Occipital lobe (tissue), 2 donors: ENCODE results near the gene SMPD3. TPM values are rescaled to one million over a fixed set of nuclear protein-coding genes. Genes with fewer than 3 reads are reported as not detected.
A peak's percentile ranks its signal among the peaks of the same experiment; 100 is the strongest.

Experiments used
- DNase-seq: peaks from one replicate; lab custom pipeline; 2025; lab: John Stamatoyannopoulos, UW
- total RNA-seq: library from RNA; depleted of rRNA; stranded (reverse); fragments of >200 nt; gene quantifications from one replicate; pipeline ENCODE4 v1.2.3, GENCODE V29; 2014

SMPD3 gene
- total RNA-seq, 1 donor from 2014 or later = 67.2 TPM

DNA sequence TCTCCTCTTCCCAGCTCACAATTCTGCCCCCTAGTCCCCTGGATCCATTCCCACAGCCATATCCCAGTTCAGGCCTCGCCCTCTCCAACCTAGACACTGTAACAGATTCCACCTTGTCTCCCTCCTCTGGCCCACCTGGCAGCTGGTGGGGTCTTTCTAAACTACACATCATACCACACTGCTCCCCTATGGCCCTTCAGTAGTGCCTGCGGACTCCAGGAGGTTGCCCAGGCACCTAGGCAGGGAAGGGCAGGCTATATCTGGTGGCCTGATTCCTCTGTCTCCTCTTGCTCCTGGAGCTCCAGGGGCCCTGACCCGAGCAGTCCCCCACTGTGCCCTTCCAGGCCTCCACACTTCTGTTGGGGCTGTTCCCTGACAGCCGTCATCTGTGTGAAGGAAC lies 64.5 kb downstream of the SMPD3 start:
- no peak for DNase-seq

DNA sequence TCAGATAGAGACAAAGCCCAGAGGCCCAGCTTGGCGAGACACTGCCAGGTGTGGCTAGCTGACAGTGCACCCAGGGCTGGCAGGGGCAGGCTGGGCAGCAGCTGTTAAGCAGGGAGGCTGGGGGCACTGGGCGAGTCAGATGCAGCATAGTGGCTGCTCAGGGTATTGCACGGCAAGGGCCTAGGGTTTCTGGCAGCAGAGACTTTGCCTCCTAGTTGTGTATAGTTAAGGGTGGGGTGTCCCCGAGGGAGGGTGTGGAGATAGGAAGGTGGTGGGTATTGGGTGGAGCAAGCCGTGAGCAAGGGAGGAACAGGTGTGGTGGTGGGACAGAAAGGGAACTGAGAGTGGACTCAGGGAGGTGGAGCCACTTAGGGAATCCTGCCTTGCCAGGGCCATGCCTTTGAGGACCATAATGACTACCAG lies 66.0 kb downstream of the SMPD3 start:
- no peak for DNase-seq

DNA sequence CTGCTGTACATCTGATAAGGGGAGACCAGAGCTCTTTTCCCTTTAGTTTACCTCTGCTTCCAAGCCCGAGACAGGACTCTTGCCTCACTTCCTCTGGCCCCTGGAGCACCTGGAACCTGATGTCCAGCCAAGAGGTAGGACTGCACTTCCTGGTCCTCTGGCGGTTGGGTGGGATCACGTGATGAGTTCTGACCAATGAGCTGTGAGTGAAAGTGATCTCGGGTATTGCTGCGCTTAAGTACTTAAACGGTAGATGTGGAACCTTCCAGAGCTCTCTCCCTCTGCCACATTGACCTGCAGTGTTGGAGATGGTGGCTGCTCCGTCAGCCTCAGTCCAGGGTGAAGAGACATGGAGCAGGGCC lies 67.0 kb downstream of the SMPD3 start:
- no peak for DNase-seq

DNA sequence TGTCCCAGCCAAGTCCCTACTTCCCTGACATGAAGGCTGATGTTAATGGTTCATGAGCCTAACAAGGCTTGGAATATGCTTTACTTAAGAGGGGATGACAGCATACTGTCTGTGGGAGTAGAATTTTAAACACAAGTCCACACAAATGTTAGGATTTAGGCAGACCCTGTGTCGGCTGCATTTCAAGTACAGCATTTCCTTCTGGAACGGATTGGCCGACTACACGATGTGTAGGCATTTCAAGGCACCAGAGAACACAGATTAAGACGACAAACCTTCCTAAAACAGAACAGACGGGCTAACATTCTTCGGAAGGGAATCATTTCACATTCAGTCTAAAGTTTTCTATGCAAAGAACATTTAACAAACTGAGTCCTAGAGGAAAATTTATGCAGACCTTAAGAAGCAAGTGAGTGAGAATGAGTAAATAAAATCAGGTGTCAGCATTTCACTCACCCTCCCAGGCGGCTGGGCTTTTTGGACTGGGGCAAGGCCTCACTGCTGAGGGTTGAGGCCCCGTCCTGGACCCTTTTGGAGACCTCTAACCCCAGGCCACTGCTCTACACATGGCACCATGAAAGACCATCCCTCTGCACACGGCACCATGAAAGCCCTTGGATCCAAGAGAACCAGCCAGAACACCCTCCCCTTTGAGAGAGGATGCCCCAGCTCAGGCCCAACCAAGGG lies 67.5 kb downstream of the SMPD3 start:
- no peak for DNase-seq

DNA sequence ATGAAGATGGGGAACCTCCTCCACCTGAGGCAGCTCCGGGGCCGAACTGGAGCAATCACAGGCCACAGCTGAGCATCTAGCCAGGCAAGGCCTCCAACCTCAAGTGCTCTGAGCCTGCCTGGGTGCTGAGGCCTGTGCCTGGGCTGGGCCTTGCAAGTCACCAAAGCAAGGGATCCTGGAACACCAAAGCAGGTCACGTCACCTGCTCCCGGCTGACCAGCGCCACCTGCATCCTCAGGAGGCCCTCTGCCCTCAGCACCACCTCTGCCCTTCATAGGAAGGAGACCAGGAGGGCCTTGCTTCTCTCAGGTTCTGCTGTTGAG lies 68.0 kb downstream of the SMPD3 start:
- no peak for DNase-seq

DNA sequence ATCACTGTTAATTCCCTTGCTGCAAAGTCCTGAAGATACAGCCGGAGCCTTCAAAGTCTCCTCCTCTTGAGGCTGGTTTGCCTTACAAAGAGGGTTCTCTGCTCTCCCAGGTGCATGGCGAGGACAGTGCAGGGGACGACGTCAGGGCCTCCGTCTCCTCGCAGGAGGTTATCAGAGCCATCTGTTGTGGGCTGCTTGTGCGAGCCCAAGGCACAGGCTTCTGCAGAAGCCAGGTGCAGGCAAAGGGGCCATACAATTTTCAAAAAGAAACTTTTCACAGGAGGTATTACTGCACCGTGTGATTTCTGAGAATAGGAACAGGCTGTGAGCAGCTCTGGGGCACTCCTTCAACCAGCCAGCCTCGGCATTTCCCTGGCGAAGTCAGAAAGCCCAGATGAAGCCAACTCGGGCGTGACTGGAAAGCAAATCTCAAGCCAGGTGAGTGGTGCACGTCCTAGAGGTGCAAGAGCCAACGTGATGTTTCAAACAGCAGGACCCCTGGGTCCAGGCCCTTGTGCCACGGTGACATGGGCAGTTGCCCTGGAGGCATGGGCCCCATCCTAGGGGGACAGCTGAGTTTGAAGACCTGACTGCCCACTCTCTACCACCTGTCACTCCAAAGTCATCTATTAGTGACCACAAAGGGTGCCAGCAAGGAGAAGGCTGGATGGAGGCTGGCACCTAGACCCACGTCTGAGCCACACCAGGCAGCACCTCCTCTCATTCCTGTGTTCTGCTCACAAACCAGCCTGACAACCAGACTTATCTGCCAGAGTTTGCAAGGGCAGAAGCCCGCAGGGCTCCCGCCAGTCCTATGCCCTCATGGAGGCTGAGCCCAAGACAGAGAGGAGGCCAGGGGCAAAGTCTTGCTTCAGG lies 68.6 kb downstream of the SMPD3 start:
- DNase-seq = no peak

DNA sequence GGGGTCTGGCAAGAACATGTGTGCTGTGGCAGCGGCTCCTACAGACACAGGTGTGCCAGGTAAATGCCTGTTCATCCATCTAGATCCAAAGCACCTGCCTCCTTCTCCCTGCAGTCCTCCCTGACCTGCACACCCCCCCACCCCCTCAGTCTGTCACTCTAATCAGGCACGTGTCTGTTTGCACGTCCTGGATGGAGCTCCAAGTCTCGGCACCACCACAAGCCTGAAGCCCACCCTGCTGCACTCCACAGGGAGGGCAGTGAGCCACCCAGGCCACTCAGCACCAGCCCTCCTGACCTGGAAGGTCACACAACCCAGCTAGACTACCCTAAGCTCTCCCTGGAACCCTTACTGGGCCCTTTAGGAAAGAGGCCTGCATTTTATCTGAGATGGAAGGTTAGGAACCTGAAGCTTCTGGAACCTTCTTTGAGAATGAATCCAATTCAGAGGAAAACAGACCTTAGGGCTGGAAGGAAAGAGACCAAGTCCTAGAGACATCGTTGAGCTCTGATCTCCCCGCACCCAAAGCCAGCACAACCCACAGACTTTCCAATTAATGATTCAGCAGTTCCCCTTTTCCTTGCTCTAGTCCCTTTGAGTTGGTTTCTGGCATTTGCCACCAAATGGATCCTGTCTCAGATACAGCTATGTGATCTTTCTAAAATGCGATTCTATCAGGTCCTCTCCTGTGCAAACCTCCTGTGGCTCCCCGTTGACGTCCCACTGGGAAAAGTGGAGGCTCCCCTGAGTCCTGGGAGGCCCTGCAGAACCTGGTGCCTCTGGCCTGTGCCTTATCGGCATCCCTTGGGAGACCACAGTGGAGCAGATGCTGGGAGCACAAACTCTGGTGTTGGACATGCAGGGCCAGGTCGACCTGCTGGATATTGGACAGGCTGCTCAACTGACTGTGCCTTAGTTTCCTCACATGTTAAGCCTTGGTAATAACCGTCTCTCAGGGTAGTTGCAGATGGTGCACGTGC lies 69.6 kb downstream of the SMPD3 start:
- DNase-seq = no peak

DNA sequence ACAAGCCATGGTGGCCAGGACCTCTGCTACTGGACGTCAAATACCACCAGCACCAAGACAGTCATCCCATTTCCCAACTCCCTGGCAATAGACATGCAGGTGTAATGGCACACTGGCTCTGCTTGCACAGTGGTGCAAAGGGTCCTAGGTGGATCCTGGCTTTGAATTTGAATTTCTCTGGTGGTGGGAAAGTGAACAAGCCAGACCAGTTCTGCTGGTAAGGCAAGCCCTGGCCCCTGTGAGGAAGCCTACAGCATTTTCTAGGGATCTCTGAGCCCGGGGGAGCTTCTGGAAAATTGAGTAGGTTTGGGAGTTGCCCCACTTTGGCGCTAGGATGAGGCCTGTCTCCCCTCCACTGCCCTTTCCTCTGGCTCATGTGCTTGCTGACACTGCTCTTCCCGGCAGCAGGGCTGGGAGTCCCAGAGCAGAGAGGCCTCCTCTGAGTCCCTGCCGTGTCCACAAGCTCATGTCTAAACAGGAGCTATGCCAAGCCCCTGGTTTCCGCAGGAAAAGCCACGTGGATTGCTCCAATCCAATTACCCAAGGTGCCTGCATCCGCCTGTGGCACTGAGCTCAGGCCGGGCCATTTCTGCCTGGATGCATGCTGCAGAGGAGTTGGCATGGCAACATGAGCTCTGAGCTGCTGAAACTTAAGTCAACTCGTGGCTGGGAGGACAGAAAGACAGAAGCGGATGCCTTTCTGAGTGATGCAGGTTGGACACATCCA lies 70.5 kb downstream of the SMPD3 start:
- no peak for DNase-seq

DNA sequence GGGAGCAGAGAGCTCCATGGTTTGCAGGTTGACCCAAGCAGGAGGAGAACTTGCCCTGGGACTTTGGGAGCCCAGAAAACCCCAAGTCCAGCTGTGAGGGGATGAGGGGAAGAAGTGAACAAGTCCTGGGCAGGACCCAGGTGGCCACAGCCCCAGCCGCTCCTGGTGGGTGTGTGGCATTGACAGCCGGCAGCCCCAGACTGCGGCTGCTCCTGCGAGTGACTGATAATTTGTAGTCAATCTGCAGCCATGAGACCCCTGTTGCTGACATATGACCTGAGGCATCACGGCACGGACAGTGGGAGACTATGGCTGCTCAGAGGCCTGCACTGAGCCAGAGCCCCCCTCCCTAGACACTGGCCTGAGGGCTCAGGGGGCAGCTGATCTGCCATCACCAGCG lies 71.1 kb downstream of the SMPD3 start:
- DNase-seq = no peak

DNA sequence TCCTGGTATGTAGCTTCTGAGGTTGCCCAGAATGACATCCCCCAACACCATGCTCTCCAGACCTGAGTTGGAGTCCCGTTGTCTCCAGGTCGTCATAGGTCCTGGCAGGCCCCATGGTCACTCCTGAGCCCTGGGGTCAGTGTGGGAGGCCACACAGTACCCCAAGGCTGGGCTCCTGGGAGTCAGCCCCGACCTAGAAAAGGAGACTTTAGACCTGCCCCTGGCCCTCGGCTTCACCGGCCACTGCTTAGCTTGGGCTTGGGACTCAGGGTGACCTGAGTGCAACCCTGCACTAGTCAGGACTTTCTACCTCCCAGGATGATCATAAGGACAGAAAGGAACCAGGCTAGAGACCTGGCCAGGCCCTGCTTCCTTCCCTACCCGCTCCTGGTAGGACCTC lies 71.7 kb downstream of the SMPD3 start:
- DNase-seq = no peak

DNA sequence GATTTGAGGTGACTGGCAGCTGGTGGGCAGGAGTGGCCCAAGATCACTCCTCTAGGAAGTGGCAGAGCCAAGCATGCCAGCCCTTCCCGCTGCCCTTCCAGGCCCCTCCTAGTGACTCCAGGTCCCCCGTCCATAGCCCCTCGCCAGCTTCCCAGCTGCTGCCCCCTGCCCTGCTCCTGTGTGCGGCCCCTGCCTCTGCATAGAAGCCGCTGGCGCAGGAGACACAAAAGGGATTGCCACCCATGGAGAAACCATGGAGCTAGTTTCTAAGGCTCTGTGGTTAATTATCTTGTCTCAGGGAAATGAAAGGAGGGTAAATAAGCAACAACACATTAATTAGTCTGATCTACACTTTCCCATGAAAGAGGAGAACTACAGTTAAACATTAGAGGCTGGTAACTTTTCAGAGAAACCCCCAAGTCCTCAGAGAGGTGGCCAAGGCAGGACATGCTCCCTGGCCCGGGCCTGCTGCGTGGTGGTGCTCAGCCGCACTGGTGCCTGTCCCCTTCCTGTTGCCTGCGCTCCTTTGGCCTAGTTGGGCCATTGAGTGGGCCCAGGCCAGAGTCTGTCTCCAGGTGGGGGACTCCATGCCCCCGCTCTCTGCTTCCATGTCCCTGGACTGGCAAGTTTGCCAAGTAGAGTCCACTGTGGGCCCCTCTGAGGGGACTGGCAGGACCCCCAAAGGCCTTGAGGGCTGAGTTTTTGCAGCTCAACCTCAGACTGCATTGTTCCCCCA lies 72.3 kb downstream of the SMPD3 start:
- DNase-seq = no peak

DNA sequence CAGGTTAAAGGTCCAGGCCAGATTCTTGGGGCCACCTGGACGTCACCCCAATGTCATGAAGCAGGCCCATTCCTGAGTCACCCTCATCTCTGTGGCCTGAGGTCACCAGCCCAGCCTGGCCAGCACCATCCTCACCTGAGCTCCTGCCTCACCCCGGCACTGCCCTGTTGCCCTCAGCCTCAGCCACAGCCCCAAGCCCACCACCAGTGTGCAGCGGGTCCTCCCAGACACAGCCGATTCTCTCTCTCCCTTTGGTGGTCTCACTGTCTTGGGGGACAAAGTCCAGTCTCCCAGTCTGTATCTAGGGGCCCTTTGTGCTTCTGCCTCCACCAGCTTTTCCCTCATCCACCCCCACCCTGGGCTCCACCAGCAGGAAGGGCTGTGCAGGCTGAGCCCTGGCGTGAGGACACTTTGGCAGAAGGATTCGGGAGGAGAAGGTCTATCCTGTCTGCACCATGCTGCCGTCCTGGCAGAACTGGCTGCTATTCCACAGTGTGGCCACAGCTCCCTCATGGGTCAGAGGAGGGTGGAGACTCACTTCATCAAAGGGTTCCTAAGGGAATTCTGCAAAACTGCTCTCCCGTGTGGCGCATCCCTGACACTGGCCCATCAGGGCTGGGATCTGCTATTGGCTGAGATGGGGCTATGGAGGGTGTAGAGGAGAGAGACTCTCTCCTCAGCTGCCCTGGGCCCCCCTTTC lies 73.2 kb downstream of the SMPD3 start:
- no peak for DNase-seq

DNA sequence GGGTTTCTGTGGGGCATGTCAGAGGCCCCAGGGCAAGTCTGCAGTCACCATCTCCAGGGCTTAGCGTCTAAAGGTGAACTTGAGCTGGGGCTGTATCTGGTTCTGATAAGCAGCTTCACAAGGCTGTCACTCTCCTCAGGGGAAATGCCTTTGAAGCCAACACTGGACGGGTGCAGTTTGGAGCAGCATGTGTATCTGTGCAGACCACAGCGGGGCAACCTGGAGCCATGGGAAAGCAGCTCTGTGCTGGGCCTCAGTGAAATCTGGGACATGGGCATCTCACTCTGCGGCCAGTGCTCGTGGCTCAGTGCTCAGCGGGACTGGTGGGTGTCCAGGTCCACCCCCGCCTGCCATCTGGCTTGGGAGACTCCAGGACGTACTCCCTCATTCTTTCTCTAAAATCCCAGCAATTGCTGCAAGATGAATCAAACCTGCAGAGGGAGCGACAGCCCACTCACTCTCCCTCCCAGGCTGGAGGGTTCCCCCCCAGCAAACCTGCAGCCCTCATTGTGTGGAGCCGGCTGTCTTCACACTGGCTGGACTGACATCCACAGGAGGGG lies 74.0 kb downstream of the SMPD3 start:
- DNase-seq = peak; percentile 70

DNA sequence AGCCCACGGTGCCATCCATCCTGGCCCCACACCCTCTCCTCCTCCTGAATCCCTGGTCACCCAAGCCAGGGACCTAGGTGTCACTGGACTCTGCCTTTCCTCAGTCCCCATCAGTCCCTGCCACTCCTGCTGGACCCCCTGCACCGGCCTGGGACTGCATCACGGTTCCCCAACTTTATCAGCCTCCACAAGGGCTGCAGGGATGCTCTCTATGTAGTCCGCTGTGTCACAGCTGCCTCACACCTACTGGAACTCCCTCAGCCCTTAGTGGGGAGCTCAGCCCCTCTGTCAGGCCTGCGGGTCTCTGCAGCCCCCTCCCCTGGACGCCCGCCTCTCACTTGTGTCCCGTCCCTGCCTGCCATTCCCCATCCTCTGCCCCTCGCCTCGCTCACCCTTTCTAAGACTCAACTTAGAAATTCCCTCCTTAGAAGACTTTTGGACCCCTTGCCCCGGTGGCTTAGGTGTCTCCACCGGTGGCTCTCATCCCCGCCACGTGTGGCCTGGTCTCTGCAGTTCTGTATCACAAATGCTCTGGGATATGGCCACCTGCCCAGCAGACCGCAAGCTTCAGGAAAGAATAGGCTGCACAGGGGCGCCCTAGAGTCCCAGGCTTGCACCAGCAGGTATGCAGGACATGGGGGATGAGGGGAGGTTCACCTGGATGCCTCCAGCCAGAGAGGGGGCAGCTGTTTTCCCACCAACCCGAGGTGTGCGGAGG lies 74.6 kb downstream of the SMPD3 start:
- no peak for DNase-seq

DNA sequence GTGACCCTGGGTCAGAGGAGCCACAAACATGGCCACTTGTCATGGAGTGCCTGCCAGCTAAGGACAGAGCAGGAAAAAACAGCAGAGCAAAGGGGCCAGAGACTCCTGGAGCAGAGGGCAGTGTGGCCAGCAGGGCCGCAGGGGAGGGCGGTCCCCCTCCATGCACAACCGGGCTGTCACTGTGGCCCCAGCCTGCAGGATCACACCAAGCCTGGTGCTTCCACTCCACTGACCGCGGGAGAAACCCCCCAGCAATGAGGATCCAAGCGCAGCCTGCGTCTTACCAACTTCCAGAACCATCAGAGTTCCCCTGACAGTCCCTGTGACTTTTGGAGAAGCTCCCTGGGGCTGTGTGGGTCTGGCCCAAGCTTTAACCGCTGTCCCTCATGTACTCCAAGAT lies 75.5 kb downstream of the SMPD3 start:
- DNase-seq = no peak

DNA sequence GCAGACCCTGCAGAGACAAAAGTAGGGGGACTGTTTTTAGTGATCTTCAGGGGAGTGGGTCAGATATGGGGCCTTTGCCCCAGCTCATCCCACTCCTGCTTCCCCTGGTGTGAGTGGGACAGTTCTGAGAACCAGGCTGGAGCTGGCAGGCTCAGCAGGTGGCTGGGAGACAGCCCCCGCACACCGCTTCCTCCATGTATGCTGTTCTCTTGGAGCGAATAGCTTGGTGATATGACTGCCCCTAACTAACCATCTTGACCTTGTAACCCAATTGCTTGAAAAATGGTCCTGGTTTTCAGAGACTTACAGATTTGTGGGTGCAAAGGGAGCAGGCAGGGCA lies 76.0 kb downstream of the SMPD3 start:
- DNase-seq = no peak

DNA sequence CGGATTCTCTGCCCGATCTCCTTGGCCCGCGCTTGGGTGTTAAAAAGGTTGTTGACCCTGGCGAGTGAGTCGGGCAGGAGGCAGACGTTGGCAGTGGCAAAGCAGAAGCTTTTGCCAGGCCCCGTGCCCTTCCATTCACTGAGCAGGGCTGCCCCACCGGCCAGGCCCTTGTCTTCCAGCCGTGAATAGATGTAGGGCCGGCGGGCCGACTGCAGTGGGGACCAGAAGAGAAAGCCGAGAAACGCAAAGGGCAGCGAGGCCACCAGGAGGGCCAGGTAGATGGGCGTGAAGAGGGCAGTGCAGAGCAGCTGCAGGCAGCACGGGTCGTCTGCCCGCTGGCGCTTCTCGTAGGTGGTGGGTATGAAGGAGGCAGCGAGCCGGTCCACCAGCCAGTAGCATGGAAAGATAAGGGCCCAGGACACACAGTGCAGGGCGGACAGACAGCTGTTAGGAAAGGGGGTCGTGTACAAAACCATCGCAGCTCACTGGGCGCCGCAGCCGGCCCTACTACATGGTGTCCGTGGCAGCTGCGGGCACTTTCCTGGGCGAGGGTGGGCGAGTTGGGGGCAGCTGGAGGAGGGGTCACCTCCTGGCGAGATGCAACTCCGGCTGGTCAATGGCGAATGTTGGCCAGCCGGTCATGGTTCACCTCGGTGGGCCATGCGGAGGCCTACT lies 76.5 kb downstream of the SMPD3 start:
- DNase-seq = no peak

DNA sequence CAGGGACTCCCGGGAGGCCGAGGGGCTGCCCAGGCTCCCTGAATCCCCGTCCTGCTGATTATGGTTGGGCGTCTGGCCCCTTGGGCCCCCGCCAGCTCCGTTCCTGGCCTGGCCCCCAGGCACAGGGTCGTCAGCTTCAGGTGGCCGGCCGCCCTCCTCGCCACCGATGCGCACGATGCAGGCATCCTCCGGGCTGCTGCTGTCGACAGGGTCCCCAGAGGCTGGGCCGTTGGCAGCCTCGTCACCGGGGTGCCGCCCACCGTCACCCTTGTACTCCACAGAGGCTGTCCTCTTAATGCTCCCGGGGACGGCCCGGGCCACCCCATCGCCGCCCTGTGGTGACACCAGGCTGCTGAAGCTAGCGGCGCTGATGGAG lies 77.0 kb downstream of the SMPD3 start:
- no peak for DNase-seq
